Measurements from ENCODE around the gene PRPF40A.

DNA sequence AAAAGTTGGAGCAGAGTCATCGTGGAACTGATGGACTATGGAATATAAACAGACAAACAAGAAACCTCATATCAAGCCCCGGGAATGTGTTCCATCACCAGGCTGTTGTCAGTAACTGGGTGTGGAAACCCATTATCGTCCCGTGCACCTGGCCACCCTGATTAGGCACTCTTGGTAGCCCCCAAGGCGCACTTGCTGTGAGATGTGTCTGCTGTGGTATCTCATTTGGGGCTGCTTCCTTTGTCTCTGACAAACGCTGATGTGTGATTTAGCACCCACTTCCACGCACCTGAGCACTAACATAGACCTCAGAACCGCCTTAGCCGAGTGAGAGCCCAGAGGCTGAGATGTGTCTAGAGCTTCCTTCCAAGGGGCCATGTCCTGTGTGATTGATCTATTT is 96.3 kb downstream of the PRPF40A start:
- TF ChIP-seq, protein P1, sequence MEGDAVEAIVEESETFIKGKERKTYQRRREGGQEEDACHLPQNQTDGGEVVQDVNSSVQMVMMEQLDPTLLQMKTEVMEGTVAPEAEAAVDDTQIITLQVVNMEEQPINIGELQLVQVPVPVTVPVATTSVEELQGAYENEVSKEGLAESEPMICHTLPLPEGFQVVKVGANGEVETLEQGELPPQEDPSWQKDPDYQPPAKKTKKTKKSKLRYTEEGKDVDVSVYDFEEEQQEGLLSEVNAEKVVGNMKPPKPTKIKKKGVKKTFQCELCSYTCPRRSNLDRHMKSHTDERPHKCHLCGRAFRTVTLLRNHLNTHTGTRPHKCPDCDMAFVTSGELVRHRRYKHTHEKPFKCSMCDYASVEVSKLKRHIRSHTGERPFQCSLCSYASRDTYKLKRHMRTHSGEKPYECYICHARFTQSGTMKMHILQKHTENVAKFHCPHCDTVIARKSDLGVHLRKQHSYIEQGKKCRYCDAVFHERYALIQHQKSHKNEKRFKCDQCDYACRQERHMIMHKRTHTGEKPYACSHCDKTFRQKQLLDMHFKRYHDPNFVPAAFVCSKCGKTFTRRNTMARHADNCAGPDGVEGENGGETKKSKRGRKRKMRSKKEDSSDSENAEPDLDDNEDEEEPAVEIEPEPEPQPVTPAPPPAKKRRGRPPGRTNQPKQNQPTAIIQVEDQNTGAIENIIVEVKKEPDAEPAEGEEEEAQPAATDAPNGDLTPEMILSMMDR (IDR thresholded peaks at IDR 0.05; ENCODE audit: borderline replicate concordance, extremely low read depth, low read length, poor library complexity, severe bottlenecking), result no peak
- TF ChIP-seq EZH2 (IDR thresholded peaks at IDR 0.05; ENCODE audit: borderline replicate concordance, low read depth, low read length, severe bottlenecking), result no peak
